Activated CD4-positive, alpha-beta memory T cell treated with anti-CD3 and anti-CD28 coated beads, Interleukin-2, amount 10 ng/mL, durations not matched to agents 7 days and 5 days (primary cell): Measurements from ENCODE around the gene IFI27L1. TPM values are rescaled to one million over a fixed set of nuclear protein-coding genes. Genes with fewer than 3 reads are reported as not detected.

Source experiments
- CTCF ChIA-PET: fragments of 350-600 bp; sonication (Branson Sonifier 250); formaldehyde crosslinking; loops from one replicate; lab custom pipeline; 2021; ENCODE audit warnings: antibody characterized with exemption, inconsistent platforms; lab: Charles Lee
- POLR2A ChIA-PET: fragments of 350-600 bp; sonication (Branson Sonifier 250); formaldehyde crosslinking; loops from one replicate; lab custom pipeline; 2021; ENCODE audit warnings: antibody characterized with exemption; lab: Charles Lee
- DNase-seq: peaks from one replicate; pipeline ENCODE4 v3.0.0-alpha.2; 2020
- H3K27ac Mint-ChIP-seq: one replicate; pipeline ENCODE4 v1.8.0; 2021; ENCODE audit warnings: mild to moderate bottlenecking, mixed read lengths
- H3K27me3 Mint-ChIP-seq: one replicate; pipeline ENCODE4 v1.8.0; 2021; ENCODE audit warnings: mixed read lengths
- H3K36me3 Mint-ChIP-seq: one replicate; pipeline ENCODE4 v1.8.0; 2021; ENCODE audit warnings: low read depth, mixed read lengths
- H3K4me1 Mint-ChIP-seq: one replicate; pipeline ENCODE4 v1.8.0; 2021; ENCODE audit warnings: mixed read lengths
- H3K4me3 Mint-ChIP-seq: one replicate; pipeline ENCODE4 v1.8.0; 2021; ENCODE audit warnings: mild to moderate bottlenecking, mixed read lengths
- H3K9me3 Mint-ChIP-seq: one replicate; pipeline ENCODE4 v1.8.0; 2021; ENCODE audit warnings: mixed read lengths
- total RNA-seq, 2 experiments: library from RNA; stranded (reverse); gene quantifications; one replicate each; pipeline ENCODE4 v1.2.3, GENCODE V29; 2021

IFI27L1 gene
- total RNA-seq, 2 experiments from 2014 or later, result 49.5 to 51.0 TPM

DNA sequence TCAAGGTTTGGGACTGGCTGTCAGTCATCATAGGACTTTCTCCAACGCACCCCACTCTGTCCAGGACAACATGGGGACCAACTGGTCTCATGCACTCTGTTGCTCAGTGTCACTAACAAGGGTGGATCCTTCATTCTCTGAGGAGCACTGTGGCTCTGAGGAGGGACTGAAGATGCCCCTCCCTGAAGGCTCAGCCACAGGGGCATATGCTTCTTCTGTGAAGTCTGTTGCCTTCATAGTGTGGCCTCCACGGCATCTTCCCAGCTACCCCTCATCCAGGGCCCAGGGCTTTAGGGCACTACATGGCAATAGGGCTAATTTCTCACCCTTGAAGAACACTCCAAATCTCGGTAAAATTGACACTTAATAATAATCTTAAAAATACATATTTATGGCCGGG, 62.6 kb downstream of the IFI27L1 start:
- POLR2A ChIA-PET, result no interaction called here
- DNase-seq, result no peak
- Mint-ChIP-seq H3K4me1 (peaks cover 26% of the 10 kb centered on the region), H3K27me3 (peaks cover 9% of the 10 kb centered on the region), H3K4me3 (no peak overlapping the region), H3K36me3 (no peaks in the 10 kb centered on the region), H3K9me3 (no peaks in the 10 kb centered on the region), H3K27ac (no peak overlapping the region)
- CTCF ChIA-PET, result interaction anchor here (1.3 to 9.7 kb wide), 5 partner anchors 11 to 107 kb away, joined by 3 to 178 read pairs (median 16); partner anchors contain the start of gene PPP4R4

DNA sequence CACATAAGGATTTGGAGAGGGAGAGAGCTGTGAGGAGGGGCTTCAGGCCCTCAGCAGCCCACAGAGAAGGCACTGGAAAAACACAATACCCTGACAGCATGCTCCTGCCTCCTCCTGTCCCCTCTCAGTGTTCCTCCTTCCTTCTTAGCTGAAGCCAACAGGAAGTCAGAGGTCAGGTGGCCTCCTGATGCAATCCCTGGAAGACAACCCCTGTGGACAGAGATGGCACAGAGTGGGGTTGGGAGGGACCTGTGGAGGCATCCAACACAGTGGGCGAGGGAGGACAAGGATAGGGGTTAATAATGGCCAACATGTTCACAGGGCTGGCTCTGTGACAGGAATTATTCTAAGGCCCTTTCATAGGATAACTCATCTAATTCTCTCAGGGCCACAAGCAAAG, 63.7 kb downstream of the IFI27L1 start:
- POLR2A ChIA-PET, result interaction anchor here (1.8 kb wide), 1 partner anchor 13 kb away, joined by 6 read pairs; no protein-coding TSS in a partner anchor
- Mint-ChIP-seq H3K36me3 (no peaks in the 10 kb centered on the region), H3K9me3 (no peaks in the 10 kb centered on the region), H3K4me3 (no peak overlapping the region), H3K4me1 (peaks cover 26% of the 10 kb centered on the region), H3K27ac (peak overlapping the region; percentile 47), H3K27me3 (peaks cover 15% of the 10 kb centered on the region)
- CTCF ChIA-PET, result no interaction called here
- no peak for DNase-seq

DNA sequence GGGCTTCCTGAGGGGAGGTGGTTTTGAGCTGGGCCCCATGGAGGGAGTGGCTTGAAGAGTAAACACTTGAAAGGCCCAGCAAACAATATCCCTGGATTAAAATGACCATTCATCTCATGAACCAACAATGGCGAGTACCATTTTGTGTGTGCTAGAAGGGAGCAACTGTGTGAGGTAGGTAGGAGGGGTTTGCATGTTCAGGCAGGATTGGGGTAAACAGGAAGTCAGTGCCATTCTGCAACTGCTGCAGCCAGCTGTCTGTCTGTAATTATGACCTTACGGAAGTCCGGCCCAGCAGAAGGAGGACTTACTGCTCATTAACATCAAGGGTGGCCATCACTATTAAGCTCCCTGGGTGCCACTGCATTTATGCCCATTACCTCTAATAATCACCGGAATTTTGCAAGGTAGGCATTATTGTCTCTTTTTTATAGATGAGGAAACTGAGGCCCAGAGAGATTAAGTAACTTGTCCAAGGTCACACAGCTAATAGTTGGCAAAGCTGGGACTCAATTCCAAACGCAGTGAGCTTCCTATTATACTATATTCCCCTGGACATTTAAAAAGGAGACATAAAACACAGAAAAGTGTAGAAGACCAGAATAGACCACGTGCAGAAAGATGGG, 64.9 kb downstream of the IFI27L1 start:
- H3K27me3 Mint-ChIP-seq, result peaks cover 24% of the 10 kb centered on the region
- H3K4me3 Mint-ChIP-seq, result no peak overlapping the region
- H3K4me1 Mint-ChIP-seq, result peaks cover 26% of the 10 kb centered on the region
- ChIA-PET CTCF (interaction anchor here (0.9 to 2.1 kb wide), 2 partner anchors 9 to 206 kb away, joined by 3 to 10 read pairs; no protein-coding TSS in a partner anchor), POLR2A (interaction anchor here (1.1 to 1.8 kb wide), 2 partner anchors 9 to 12 kb away, joined by 3 to 6 read pairs; no protein-coding TSS in a partner anchor)
- H3K9me3 Mint-ChIP-seq, result no peaks in the 10 kb centered on the region
- no peak for DNase-seq
- H3K27ac Mint-ChIP-seq, result peak overlapping the region; percentile 29
- no peaks in the 10 kb centered on the region for H3K36me3 Mint-ChIP-seq

Other genes starting within 250 kb of the IFI27L1 start
- not detected for gene FAM181A, start 154.0 kb upstream of the IFI27L1 start, total RNA-seq
- 10 to 100 TPM; 93.9 to 99.3 TPM for gene ASB2, start 104.7 kb upstream of the IFI27L1 start, total RNA-seq
- gene CCDC197, start 84.0 kb upstream of the IFI27L1 start, total RNA-seq, result under 1 TPM in 1 of 2 experiments, not detected in 1; 0.45 TPM
- gene OTUB2, start 55.0 kb upstream of the IFI27L1 start, total RNA-seq, result 1 to 10 TPM; 7.3 to 7.9 TPM
- gene DDX24, start 108 bp upstream of the IFI27L1 start, total RNA-seq, result 100 to 1,000 TPM; 210 to 216 TPM
- 100 to 1,000 TPM; 184 to 186 TPM for gene IFI27, start 29.4 kb downstream of the IFI27L1 start, total RNA-seq
- gene IFI27L2, start 48.3 kb downstream of the IFI27L1 start, total RNA-seq, result 100 to 1,000 TPM; 100 to 102 TPM
- gene PPP4R4, start 93.0 kb downstream of the IFI27L1 start, total RNA-seq, result 1 to 10 TPM; 3.3 to 4.9 TPM
- not detected for gene SERPINA10, start 212.0 kb downstream of the IFI27L1 start, total RNA-seq
- gene SERPINA6, start 242.0 kb downstream of the IFI27L1 start, total RNA-seq, result not detected